ENCODE data around the gene RNF5.

GRCh38 chr6:32194825-32195651 lies 16.8 kb downstream of the RNF5 start:
- TF ChIP-seq ZNF670 (tag by site-specific recombination; IDR thresholded peaks at IDR 0.05; ENCODE audit: low read depth) (no peak), ZNF530 (tag by site-specific recombination; IDR thresholded peaks at IDR 0.05; ENCODE audit: low read depth) (no peak)

Measured in HEK293 (cell line).